Testis (tissue), 2 donors: ENCODE data around the gene SELENOM.

Experiments
- POLR2A ChIP-seq: fragments of 450-650 bp; IDR thresholded peaks from one replicate; pipeline ENCODE4 v1.6.1; 2017; ENCODE audit warnings: antibody characterized with exemption, mild to moderate bottlenecking, moderate library complexity
- TF ChIP-seq, protein P1 (sequence below), 3 experiments: fragments of 450-650 bp in 2 of 3; fragments of 200-600 bp in 1 of 3; sonication (generic) in 1 of 3; IDR thresholded peaks; one replicate each; pipeline ENCODE4 v1.5.1; 2016 to 2019; ENCODE audit warnings: antibody characterized with exemption in 3 of 3, mild to moderate bottlenecking in 2 of 3, moderate library complexity in 1 of 3

DNA sequence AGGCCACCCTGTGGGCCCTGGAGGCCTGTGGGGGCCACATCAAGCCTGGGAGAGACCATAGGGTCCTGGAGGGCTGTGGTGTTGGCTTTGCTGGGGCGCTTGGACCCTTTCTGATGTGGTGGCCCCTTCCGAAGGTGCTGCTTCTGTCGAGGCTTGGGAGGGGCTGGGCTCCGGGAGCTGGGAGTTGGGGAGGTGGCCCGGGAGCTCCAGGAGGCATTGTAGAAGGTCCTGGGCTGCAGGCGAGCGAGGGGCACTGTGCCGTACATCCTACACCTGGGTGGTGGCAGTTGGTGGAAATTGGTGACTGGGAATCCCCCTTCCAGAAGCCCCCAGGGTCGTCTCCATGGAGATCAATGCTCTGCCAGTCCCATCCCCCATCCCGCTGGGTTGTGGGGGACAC, 30.4 kb upstream of the SELENOM start:
- TF ChIP-seq, protein P1, sequence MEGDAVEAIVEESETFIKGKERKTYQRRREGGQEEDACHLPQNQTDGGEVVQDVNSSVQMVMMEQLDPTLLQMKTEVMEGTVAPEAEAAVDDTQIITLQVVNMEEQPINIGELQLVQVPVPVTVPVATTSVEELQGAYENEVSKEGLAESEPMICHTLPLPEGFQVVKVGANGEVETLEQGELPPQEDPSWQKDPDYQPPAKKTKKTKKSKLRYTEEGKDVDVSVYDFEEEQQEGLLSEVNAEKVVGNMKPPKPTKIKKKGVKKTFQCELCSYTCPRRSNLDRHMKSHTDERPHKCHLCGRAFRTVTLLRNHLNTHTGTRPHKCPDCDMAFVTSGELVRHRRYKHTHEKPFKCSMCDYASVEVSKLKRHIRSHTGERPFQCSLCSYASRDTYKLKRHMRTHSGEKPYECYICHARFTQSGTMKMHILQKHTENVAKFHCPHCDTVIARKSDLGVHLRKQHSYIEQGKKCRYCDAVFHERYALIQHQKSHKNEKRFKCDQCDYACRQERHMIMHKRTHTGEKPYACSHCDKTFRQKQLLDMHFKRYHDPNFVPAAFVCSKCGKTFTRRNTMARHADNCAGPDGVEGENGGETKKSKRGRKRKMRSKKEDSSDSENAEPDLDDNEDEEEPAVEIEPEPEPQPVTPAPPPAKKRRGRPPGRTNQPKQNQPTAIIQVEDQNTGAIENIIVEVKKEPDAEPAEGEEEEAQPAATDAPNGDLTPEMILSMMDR (IDR thresholded peaks at IDR 0.05) = no peak
- no peak for TF ChIP-seq POLR2A
